ENCODE results near the gene CREB3L1.

CREB3L1 gene

GRCh38 chr11:46307369-46307768 lies 29.9 kb downstream of the CREB3L1 start:
- peaks cover 29% of the 10 kb centered on the region for H3K4me1 ChIP-seq (ENCODE audit: insufficient read depth, low read length, poor library complexity, severe bottlenecking)
- no peaks in the 10 kb centered on the region for H3K9me3 ChIP-seq (ENCODE audit: insufficient read depth, low read depth, low read length)
- no peak overlapping the region for H3K4me3 ChIP-seq (ENCODE audit: low read length, poor library complexity, severe bottlenecking)
- H4K20me1 ChIP-seq (ENCODE audit: insufficient read depth, low read length, poor library complexity, severe bottlenecking) = no peaks in the 10 kb centered on the region
- H3F3A ChIP-seq (ENCODE audit: low read depth) = no peaks in the 10 kb centered on the region
- no peaks in the 10 kb centered on the region for H3K36me3 ChIP-seq (ENCODE audit: insufficient read depth, low read length)
- peak overlapping the region; percentile 47; the same call in 1 of the 2 replicates for H2AFZ ChIP-seq (ENCODE audit: low read length)
- H3K4me2 ChIP-seq (ENCODE audit: low read depth, low read length, poor library complexity, severe bottlenecking) = peak overlapping the region; percentile 47
- H3K9me2 ChIP-seq (replicated peaks; ENCODE audit: low read depth, low read length) = no peaks in the 10 kb centered on the region
- no peaks in the 10 kb centered on the region for H3K27me3 ChIP-seq (ENCODE audit: insufficient read depth, low read length, poor library complexity, severe bottlenecking)
- TF ChIP-seq CTCF (conservative IDR thresholded peaks at IDR 0.05; ENCODE audit: low read length) (no peak), EZH2phosphoT487 (IDR thresholded peaks at IDR 0.05; ENCODE audit: borderline replicate concordance) (no peak)
- H3K9ac ChIP-seq (ENCODE audit: low read depth, low read length, poor library complexity, severe bottlenecking) = peak overlapping the region; percentile 34
- H3K79me2 ChIP-seq (ENCODE audit: insufficient read depth, low read length) = no peaks in the 10 kb centered on the region

- Histone ChIP-seq H3K4me1 (ENCODE audit: insufficient read depth, low read length, poor library complexity, severe bottlenecking) (peaks cover 29% of the 10 kb centered on the region), H3K9me2 (replicated peaks; ENCODE audit: low read depth, low read length) (no peaks in the 10 kb centered on the region), H3K4me2 (ENCODE audit: low read depth, low read length, poor library complexity, severe bottlenecking) (peak overlapping the region; percentile 47), H3F3A (ENCODE audit: low read depth) (no peaks in the 10 kb centered on the region), H3K9me3 (ENCODE audit: insufficient read depth, low read depth, low read length) (no peaks in the 10 kb centered on the region), H3K27me3 (ENCODE audit: insufficient read depth, low read length, poor library complexity, severe bottlenecking) (no peaks in the 10 kb centered on the region), H3K4me3 (ENCODE audit: low read length, poor library complexity, severe bottlenecking) (peak overlapping the region; percentile 37), H4K20me1 (ENCODE audit: insufficient read depth, low read length, poor library complexity, severe bottlenecking) (no peaks in the 10 kb centered on the region), H3K36me3 (ENCODE audit: insufficient read depth, low read length) (no peaks in the 10 kb centered on the region), H3K79me2 (ENCODE audit: insufficient read depth, low read length) (no peaks in the 10 kb centered on the region), H2AFZ (ENCODE audit: low read length) (peak overlapping the region; percentile 47; the same call in 1 of the 2 replicates), H3K9ac (ENCODE audit: low read depth, low read length, poor library complexity, severe bottlenecking) (peak overlapping the region; percentile 34)
- TF ChIP-seq CTCF (conservative IDR thresholded peaks at IDR 0.05; ENCODE audit: low read length) (no peak), EZH2phosphoT487 (IDR thresholded peaks at IDR 0.05; ENCODE audit: borderline replicate concordance) (no peak)
Measured at GRCh38 chr11:46307785-46308341, 30.4 kb downstream of the CREB3L1 start.

- TF ChIP-seq CTCF (conservative IDR thresholded peaks at IDR 0.05; ENCODE audit: low read length) (peak; percentile 95), EZH2phosphoT487 (IDR thresholded peaks at IDR 0.05; ENCODE audit: borderline replicate concordance) (no peak)
- no peaks in the 10 kb centered on the region for H3F3A ChIP-seq (ENCODE audit: low read depth)
- H3K4me1 ChIP-seq (ENCODE audit: insufficient read depth, low read length, poor library complexity, severe bottlenecking) = peaks cover 29% of the 10 kb centered on the region
- H3K4me3 ChIP-seq (ENCODE audit: low read length, poor library complexity, severe bottlenecking) = peak overlapping the region; percentile 37
- no peaks in the 10 kb centered on the region for H4K20me1 ChIP-seq (ENCODE audit: insufficient read depth, low read length, poor library complexity, severe bottlenecking)
- no peaks in the 10 kb centered on the region for H3K9me2 ChIP-seq (replicated peaks; ENCODE audit: low read depth, low read length)
- H3K9me3 ChIP-seq (ENCODE audit: insufficient read depth, low read depth, low read length) = no peaks in the 10 kb centered on the region
- no peak overlapping the region for H2AFZ ChIP-seq (ENCODE audit: low read length)
- H3K79me2 ChIP-seq (ENCODE audit: insufficient read depth, low read length) = no peaks in the 10 kb centered on the region
- H3K4me2 ChIP-seq (ENCODE audit: low read depth, low read length, poor library complexity, severe bottlenecking) = peak overlapping the region; percentile 47
- no peaks in the 10 kb centered on the region for H3K36me3 ChIP-seq (ENCODE audit: insufficient read depth, low read length)
- H3K27me3 ChIP-seq (ENCODE audit: insufficient read depth, low read length, poor library complexity, severe bottlenecking) = no peaks in the 10 kb centered on the region
- peak overlapping the region; percentile 34 for H3K9ac ChIP-seq (ENCODE audit: low read depth, low read length, poor library complexity, severe bottlenecking)
Measured at GRCh38 chr11:46308631-46309419, 31.4 kb downstream of the CREB3L1 start.

Measured in Loucy (cell line).